ENCODE results near the gene MINPP1. TPM values are rescaled to one million over a fixed set of nuclear protein-coding genes. Genes with fewer than 3 reads are reported as not detected.
A peak's percentile ranks its signal among the peaks of the same experiment; 100 is the strongest.

The MINPP1 gene
- total RNA-seq, 3 donors from 2014 or later, result 12.0 to 28.3 (median 20.8) TPM

- H3K4me3 ChIP-seq, result no peak overlapping the region
- intact Hi-C loops (cut with DNase I, micrococcal nuclease), result no loop called here
- TF ChIP-seq, protein P1, sequence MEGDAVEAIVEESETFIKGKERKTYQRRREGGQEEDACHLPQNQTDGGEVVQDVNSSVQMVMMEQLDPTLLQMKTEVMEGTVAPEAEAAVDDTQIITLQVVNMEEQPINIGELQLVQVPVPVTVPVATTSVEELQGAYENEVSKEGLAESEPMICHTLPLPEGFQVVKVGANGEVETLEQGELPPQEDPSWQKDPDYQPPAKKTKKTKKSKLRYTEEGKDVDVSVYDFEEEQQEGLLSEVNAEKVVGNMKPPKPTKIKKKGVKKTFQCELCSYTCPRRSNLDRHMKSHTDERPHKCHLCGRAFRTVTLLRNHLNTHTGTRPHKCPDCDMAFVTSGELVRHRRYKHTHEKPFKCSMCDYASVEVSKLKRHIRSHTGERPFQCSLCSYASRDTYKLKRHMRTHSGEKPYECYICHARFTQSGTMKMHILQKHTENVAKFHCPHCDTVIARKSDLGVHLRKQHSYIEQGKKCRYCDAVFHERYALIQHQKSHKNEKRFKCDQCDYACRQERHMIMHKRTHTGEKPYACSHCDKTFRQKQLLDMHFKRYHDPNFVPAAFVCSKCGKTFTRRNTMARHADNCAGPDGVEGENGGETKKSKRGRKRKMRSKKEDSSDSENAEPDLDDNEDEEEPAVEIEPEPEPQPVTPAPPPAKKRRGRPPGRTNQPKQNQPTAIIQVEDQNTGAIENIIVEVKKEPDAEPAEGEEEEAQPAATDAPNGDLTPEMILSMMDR (IDR thresholded peaks at IDR 0.05), result no peak
- H3K36me3 ChIP-seq (ENCODE audit: low read depth), result no peaks in the 10 kb centered on the region
- ATAC-seq (peak; percentile 19), DNase-seq (no peak)
- peaks cover 3% of the 10 kb centered on the region for H3K4me1 ChIP-seq (ENCODE audit: low read depth)
- no peaks in the 10 kb centered on the region for H3K9me3 ChIP-seq
These were observed 4.0 kb upstream of the MINPP1 start for GRCh38 chr10:87500646-87501048.

DNA sequence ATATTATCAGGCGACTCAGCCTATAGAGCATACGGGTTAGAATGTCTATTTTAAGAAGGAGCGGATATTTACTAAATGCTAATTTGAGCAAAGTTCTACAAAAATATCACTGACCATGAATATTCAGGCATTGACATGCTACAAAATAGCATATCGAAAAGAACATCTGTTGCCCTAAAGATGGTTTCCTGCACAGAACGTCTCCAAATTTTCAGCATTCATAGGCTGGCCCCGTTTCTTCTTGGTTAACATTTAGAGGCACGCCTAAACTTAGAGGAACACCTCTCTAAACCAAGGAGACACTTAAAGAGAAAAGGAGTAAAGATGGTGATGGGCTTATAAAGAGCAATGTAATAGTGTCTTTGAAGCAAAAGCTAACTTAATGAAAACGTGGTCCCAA is 1.3 kb upstream of the MINPP1 start:
- H3K36me3 ChIP-seq (ENCODE audit: low read depth), result no peaks in the 10 kb centered on the region
- TF ChIP-seq, protein P1 (IDR thresholded peaks at IDR 0.05), result no peak
- H3K9me3 ChIP-seq, result no peaks in the 10 kb centered on the region
- intact Hi-C loops (cut with DNase I, micrococcal nuclease), result no loop called here
- H3K4me1 ChIP-seq (ENCODE audit: low read depth), result peaks cover 13% of the 10 kb centered on the region
- ATAC-seq (no peak), DNase-seq (no peak)
- no peak overlapping the region for H3K4me3 ChIP-seq

- DNase-seq (no peak), ATAC-seq (no peak)
- Histone ChIP-seq H3K36me3 (ENCODE audit: low read depth) (no peaks in the 10 kb centered on the region), H3K4me1 (ENCODE audit: low read depth) (peaks cover 13% of the 10 kb centered on the region), H3K4me3 (no peak overlapping the region), H3K9me3 (no peaks in the 10 kb centered on the region)
- TF ChIP-seq, protein P1 (IDR thresholded peaks at IDR 0.05), result no peak
- intact Hi-C loops (cut with DNase I, micrococcal nuclease), result no loop called here
These were observed 807 bp upstream of the MINPP1 start for GRCh38 chr10:87503886-87504285.

DNA sequence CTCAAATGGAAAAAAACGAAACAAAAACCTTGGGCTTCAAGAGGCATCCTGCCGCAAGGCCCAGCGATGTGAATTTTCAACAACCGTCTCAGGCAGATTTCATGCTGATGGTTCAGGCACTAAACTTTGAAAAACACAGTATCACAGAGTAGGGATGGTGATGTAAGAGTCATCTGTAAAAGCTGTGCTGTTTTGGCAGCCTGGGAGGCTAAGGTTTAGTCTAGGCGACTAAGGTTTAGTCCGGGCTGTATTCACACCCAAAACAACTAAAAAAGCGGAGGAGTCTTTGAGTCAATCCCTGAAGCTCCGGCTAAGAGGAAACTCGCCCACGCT is 420 bp upstream of the MINPP1 start:
- no peak for DNase-seq

DNA sequence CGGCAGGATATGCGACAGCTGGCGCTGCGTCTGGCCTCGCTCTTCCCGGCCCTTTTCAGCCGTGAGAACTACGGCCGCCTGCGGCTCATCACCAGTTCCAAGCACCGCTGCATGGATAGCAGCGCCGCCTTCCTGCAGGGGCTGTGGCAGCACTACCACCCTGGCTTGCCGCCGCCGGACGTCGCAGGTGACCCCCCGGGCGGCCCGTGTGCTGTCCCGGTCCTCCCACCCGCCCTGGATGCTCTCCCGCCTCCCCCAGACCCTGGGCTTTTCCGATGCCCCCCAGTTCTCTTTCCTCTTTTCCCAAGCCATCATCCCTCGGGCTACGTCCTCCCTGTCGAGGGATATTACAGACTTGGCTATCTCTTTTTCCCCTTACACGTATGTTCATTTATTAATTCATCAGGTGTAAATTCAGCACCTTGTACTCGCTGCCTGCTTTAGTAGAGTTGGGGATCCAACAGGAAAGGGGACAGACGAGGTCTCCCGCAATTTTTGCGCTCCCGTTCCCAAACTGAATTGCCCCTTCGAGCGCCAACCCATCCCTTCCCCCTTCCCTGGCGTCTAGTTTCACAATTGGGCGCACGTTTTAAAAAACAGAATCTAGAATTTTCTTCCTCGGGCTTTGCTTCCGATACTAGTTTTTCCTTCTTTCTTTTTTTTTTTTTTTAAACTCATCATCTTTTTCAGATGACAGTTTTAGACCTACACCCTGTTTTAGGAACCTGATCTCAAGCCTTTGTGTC is 846 bp downstream of the MINPP1 start:
- no peaks in the 10 kb centered on the region for H3K36me3 ChIP-seq (ENCODE audit: low read depth)
- H3K4me3 ChIP-seq, result peak overlapping the region; percentile 83
- ATAC-seq (peak; percentile 90), DNase-seq (peak; percentile 64 to 81 (median 77))
- intact Hi-C loops (cut with DNase I, micrococcal nuclease), result no loop called here
- H3K9me3 ChIP-seq, result no peaks in the 10 kb centered on the region
- peaks cover 13% of the 10 kb centered on the region for H3K4me1 ChIP-seq (ENCODE audit: low read depth)
- TF ChIP-seq, protein P1 (IDR thresholded peaks at IDR 0.05), result peak; percentile 39

More for the DNA sequence above, 420 bp upstream of the MINPP1 start:
- H3K36me3 ChIP-seq (ENCODE audit: low read depth), result no peaks in the 10 kb centered on the region
- peaks cover 13% of the 10 kb centered on the region for H3K4me1 ChIP-seq (ENCODE audit: low read depth)
- no peak for ATAC-seq
- H3K9me3 ChIP-seq, result no peaks in the 10 kb centered on the region
- H3K4me3 ChIP-seq, result peak overlapping the region; percentile 83
- intact Hi-C loops (cut with DNase I, micrococcal nuclease), result no loop called here
- TF ChIP-seq, protein P1 (IDR thresholded peaks at IDR 0.05), result no peak
